HG02981 (cell line): ENCODE results near the gene TRPC4.
"Not testable (repeated sequence)": the region's sequence is repeated elsewhere in the genome, so short reads cannot be mapped to it uniquely, and the experiment has no call there.

ENCODE experiments used
- ATAC-seq: cut with Tn5 transposase; IDR thresholded peaks from one replicate; pipeline ENCODE4 v1.9.1; 2021; ENCODE audit warnings: mild to moderate bottlenecking, moderate library complexity; ENCODE audit not compliant: unreplicated experiment

The TRPC4 gene

GRCh38 chr13:37833411-37833810 is 36.2 kb downstream of the TRPC4 start:
- no peak for ATAC-seq

- ATAC-seq, result no peak
Measured at GRCh38 chr13:37816276-37816675, 53.3 kb downstream of the TRPC4 start.

- no peak for ATAC-seq
Measured at GRCh38 chr13:37811441-37811840, 58.1 kb downstream of the TRPC4 start.

DNA sequence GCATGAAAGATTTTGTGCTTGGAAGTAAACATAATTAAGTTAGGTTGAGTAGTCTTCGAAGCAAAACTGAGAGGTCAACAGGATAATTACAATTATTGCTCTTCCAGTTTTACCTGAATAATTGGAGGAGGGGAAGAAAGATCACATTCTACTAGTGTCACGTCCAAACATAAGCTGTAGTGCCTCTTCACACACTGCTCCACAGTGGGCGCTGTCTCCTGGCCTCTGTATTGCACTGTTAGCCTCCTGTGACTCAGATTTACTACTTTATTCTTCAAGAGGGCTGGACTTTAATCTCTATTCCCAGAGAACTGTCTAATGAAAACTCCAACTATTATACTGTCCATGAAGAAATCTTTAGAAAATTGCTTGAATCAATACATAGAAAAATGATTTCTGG is 62.9 kb downstream of the TRPC4 start:
- no peak for ATAC-seq

DNA sequence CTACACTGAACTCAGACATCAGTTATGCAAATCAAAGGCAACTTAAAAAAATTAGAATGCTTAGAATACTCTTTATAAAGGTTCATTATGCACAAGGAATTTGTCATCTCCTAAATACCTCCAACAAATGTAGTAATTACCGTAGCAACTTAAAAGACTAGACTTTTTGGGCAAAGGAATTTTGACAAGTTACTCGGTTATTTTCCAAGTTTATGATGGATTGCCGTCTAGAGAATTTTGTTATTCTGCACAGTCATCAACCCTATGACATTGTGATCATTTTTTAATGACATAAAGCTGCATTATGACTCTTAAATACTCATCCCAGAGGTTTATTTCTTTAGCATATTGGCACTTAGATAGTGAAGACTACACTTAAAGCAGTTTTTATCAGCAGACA is 71.9 kb downstream of the TRPC4 start:
- ATAC-seq, result no peak

DNA sequence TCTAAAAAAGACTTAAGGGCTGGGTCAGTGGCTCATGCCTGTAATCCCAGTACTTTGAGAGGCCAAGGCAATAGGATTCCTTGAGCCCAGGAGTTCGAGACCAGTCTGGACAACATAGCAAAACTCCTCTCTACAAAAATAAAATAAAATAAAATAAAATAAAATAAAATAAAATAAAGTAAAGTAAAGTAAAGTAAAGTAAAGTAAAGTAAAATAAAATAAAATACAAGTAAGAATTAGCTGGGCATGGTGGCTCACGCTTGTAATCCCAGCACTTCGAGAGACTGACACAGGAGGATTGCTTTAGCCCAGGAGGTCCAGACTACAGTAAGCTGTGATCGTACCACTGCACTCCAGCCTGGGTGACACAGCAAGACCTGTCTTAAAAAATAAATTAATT is 72.8 kb downstream of the TRPC4 start:
- ATAC-seq, result not testable (repeated sequence)

DNA sequence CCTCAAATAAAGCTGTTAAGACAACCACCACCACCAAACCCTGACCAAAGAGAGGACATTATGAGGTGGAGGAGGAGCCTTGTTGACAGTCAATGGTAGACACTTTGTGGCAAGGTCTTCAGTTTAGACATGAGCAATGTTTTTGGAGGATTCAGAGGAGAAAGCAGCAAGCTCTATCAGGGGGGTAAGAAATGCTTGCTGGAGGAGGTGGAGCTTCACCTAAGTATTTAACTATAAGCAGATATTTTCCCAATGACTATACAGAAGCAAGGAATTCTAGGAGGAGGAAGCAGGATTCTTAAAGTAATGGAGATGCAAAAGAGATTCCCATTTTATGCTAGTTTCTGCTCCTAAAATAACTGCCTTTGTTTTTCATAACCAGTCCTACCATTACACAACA is 74.2 kb downstream of the TRPC4 start:
- ATAC-seq, result no peak

DNA sequence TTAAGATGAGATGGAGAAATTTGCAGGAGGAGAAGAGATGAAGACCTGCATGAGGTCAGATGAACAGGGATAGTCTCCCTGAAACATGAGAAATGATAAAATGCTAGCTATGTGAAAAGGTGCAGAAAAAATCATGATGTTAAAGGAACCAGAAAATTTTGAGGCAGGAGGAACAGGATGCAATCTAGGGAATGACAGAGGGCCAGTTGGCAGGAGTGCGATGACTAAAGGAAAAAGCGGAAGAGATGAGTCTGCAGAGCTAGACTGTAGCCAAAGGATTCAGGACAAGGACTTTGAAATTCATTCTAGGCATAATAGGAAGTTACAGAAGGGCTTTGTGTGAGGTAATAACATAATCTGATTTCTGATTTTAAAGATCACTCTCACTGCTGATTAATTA is 77.9 kb downstream of the TRPC4 start:
- ATAC-seq, result no peak

DNA sequence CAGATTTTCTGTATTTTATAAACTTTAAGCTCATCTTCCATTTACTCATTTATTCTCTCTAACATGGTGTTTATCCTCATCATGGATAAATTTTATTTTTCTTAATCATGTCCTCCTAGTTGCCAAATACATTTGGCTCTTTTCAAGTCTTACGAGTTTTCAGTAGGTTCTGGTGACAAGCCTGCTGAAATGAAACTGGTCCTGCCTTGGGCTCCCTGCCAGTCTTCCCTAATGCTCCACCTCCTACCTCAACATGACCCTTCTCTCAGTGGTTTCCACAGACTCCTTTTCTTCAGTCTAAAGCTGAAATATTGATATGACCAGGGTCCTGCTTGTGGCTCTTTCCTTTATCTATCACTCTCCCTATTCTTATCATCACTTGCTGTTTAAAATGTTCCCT is 81.2 kb downstream of the TRPC4 start:
- no peak for ATAC-seq

DNA sequence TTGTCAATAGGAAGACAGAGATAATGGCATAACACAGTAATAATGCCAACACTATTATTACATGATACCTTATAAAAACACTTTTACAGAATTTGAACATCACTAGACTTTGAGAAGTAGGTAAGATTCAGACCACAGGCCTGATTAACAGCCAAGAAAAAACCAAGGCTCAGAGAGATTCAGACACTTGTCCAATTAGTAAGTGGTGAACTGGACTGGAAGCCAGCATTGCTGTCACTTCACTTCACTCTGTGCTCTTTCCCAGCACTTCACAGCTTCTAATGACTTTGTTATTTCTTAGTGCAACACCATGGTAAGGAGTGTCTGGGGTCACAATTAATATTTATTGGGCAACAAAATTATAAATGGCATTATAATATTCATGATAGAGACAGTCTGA is 91.9 kb downstream of the TRPC4 start:
- no peak for ATAC-seq

GRCh38 chr13:37775871-37776270 is 93.7 kb downstream of the TRPC4 start:
- no peak for ATAC-seq

- no peak for ATAC-seq
Measured at GRCh38 chr13:37772644-37773043, 96.9 kb downstream of the TRPC4 start.

- no peak for ATAC-seq
Measured at GRCh38 chr13:37769545-37769944, 100.0 kb downstream of the TRPC4 start.

DNA sequence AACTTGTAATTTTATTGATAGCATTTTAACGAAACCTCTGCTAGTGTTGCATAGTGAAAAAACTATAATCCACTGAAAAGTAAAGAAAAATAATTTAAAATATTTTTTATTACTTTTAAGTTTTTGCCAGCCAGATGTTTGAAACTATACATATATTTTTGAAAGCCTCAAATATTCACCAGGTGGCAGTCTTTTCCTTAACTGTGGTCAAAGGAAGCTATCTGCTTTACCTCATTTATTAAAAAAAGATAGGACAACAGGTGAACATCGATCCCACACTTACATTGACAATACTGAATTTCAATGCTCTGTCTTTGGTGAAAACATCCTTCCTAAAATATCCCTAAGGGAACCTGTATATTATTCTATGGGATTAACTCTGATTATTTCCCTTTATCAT is 100.5 kb downstream of the TRPC4 start:
- ATAC-seq, result no peak

GRCh38 chr13:37766502-37766901 is 103.1 kb downstream of the TRPC4 start:
- no peak for ATAC-seq

GRCh38 chr13:37755349-37755748 is 114.2 kb downstream of the TRPC4 start:
- no peak for ATAC-seq

DNA sequence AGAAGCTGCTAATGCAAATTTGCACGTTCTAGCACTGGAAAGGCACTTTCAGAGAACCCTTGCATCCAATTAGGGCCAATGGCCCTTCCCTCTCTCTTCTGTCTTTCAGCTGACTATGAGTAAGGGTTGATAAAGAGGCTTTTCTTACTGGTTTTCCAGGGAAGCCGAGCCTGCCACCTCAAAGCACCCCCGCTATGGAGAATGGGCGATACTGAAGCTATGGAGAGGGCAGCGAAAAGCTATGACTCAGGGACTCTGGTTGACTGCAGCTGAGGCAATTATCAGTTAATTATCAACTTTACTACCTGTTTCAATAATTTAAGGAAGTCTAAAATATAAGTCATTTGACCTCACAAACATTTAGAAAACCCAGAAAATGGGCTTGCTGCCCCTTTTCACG is 115.8 kb downstream of the TRPC4 start:
- ATAC-seq, result no peak

DNA sequence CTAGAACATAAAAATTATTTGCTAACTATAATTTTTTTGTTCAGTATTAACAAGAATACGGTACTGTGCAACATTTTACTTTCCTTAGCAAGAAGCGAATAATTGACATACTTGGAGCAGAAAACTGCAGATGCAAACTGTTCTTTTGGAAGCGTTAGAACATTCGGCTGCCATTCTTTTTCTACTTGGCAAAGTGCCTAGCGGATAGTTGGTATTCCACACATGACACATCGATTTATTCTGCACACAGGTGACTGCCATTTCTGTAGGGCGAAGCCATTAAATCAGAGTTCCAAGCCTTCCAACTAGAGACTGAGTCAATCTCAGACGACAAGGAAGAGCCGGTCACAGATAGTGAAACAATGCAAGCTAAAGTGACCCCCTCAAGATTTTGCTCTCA is 117.4 kb downstream of the TRPC4 start:
- ATAC-seq, result no peak

- no peak for ATAC-seq
Measured at GRCh38 chr13:37751025-37751424, 118.5 kb downstream of the TRPC4 start.

GRCh38 chr13:37748913-37749312 is 120.7 kb downstream of the TRPC4 start:
- no peak for ATAC-seq

- no peak for ATAC-seq
Measured at GRCh38 chr13:37747071-37747612, 122.4 kb downstream of the TRPC4 start.

DNA sequence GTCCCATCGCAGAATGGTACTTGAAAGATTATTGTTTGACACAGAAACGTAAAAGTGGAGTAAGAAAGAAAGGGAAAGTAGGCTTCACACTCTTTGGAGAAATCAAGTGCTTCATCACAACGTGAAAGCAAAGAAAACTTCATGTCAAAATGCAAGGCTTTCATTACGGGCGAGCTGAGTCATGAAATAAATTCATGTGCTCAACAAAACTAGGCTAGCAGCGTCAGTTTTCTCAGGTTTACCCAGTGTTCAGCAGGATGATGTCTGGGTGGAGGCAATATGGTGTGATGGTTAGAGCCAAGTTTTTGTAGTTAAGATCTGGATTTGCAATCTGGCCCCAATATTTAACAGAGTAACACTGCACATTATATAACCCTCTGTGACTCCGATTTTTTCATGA is 128.0 kb downstream of the TRPC4 start:
- no peak for ATAC-seq

GRCh38 chr13:37736045-37736444 is 133.5 kb downstream of the TRPC4 start:
- no peak for ATAC-seq

- ATAC-seq, result no peak
Measured at GRCh38 chr13:37735293-37735692, 134.3 kb downstream of the TRPC4 start.
